ENCODE results near the gene ELOVL3. TPM values are rescaled to one million over a fixed set of nuclear protein-coding genes. Genes with fewer than 3 reads are reported as not detected.

Gene ELOVL3
- total and polyA plus RNA-seq, 9 of the 15 experiments (the other 6 are each of a cell fraction or from before 2014, with no cell fraction given), result 0.32 to 3.3 (median 0.87) TPM

DNA sequence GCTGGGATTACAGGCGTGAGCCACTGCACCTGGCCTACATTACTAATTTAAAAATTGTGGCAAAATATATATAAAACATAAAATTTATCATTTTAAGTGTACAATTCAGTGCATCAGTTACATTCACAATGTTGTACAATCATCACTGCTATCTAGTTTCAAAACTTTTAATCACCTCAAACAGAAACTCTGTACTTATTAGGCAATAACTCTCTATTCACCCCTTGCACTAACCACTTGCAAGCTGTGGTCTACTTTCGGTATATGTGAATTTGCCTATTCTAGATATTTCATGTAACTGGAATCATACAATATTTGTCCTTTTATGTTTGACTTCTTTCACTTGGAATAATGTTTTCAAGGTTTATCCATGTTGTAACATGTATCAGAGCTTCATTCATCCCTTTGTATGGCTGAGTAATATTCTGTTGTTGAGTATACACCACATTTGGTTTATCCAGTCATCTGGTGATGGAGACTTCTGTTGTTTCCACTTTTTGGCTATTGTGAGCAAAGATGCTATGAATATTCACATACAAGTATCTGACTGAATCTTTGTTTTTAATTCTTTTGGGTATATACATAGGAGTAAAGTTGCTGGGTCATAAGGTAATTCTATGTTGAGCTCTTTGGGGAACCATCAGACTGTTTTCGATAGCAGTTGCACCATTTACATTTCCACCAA is 14.3 kb upstream of the ELOVL3 start:
- Histone ChIP-seq H3K36me3 (ENCODE audit: control insufficient read depth, insufficient read depth, low read length) (no peaks in the 10 kb centered on the region), H4K20me1 (replicated peaks; ENCODE audit: control insufficient read depth, insufficient read depth, low read length) (no peaks in the 10 kb centered on the region), H2AFZ (ENCODE audit: low read depth, low read length) (no peak overlapping the region), H3K27ac (ENCODE audit: extremely low read depth, low read depth, low read length) (no peak overlapping the region), H3K27me3 (ENCODE audit: control insufficient read depth in 2 of 2, insufficient read depth in 2 of 2, low read length in 2 of 2) (no peaks in the 10 kb centered on the region), H3K9me3 (replicated peaks; ENCODE audit: control insufficient read depth, insufficient read depth, low read depth, low read length) (no peaks in the 10 kb centered on the region), H3K4me2 (ENCODE audit: insufficient read depth, low read length) (no peak overlapping the region), H3K9ac (ENCODE audit: insufficient read depth in 1 of 2, low read depth in 2 of 2, low read length in 2 of 2) (no peak overlapping the region), H3K9me1 (ENCODE audit: control insufficient read depth, insufficient read depth, low read length) (no peaks in the 10 kb centered on the region), H3K79me2 (ENCODE audit: control insufficient read depth, insufficient read depth, low read length) (no peaks in the 10 kb centered on the region), H3K4me3 (no peak overlapping the region), H3K4me1 (replicated peaks in 1 of 2; ENCODE audit: control insufficient read depth in 2 of 2, insufficient read depth in 2 of 2, low read length in 2 of 2) (no peaks in the 10 kb centered on the region)
- no peak for DNase-seq (ENCODE audit: extremely low read depth in 1 of 4, low spot score in 3 of 4)
- POLR2A ChIA-PET, result interaction anchor here (0.5 kb wide), 1 partner anchor 46 kb away, joined by 3 read pairs; no protein-coding TSS in a partner anchor
- 17% methylated on average over 3 of the region's 3 CpGs for WGBS (ENCODE audit: insufficient coverage, low coverage, missing lambda C conversion rate)
- BruUV-seq (replicated peaks), result no TSS peak
- no peak for FAIRE-seq
- CTCF ChIA-PET (ENCODE audit: low intra/inter-chr PET ratio), result no interaction called here
- no peak for ATAC-seq
- intact Hi-C loops (cut with micrococcal nuclease) (no loop called here), in situ Hi-C loops (cut with MboI) (no loop called here)
- no peak for TF ChIP-seq TCFL5 (CRISPR knock-in tag; conservative IDR thresholded peaks at IDR 0.05)
- no peak for TF ChIP-seq ZNF311 (CRISPR knock-in tag; IDR thresholded peaks at IDR 0.05)
- no peak for TF ChIP-seq BRD4 (IDR thresholded peaks at IDR 0.05)
- TF ChIP-seq, protein P1, sequence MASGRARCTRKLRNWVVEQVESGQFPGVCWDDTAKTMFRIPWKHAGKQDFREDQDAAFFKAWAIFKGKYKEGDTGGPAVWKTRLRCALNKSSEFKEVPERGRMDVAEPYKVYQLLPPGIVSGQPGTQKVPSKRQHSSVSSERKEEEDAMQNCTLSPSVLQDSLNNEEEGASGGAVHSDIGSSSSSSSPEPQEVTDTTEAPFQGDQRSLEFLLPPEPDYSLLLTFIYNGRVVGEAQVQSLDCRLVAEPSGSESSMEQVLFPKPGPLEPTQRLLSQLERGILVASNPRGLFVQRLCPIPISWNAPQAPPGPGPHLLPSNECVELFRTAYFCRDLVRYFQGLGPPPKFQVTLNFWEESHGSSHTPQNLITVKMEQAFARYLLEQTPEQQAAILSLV (tag; IDR thresholded peaks at IDR 0.05), result no peak
- TF ChIP-seq JUN (IDR thresholded peaks at IDR 0.05; ENCODE audit: borderline replicate concordance, low read depth, low read length), result no peak
- no peak for TF ChIP-seq JUN (CRISPR knock-in tag; IDR thresholded peaks at IDR 0.05; ENCODE audit: borderline replicate concordance)
- TF ChIP-seq, protein P2, sequence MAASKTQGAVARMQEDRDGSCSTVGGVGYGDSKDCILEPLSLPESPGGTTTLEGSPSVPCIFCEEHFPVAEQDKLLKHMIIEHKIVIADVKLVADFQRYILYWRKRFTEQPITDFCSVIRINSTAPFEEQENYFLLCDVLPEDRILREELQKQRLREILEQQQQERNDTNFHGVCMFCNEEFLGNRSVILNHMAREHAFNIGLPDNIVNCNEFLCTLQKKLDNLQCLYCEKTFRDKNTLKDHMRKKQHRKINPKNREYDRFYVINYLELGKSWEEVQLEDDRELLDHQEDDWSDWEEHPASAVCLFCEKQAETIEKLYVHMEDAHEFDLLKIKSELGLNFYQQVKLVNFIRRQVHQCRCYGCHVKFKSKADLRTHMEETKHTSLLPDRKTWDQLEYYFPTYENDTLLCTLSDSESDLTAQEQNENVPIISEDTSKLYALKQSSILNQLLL (CRISPR knock-in tag; IDR thresholded peaks at IDR 0.05; ENCODE audit: borderline replicate concordance), result no peak
- TF ChIP-seq ZNF644 (tag; IDR thresholded peaks at IDR 0.05; ENCODE audit: low read depth), result no peak
- TF ChIP-seq ZKSCAN3 (CRISPR knock-in tag; IDR thresholded peaks at IDR 0.05), result no peak
- TF ChIP-seq ETS2 (tag; IDR thresholded peaks at IDR 0.05; ENCODE audit: borderline replicate concordance, poor library complexity, severe bottlenecking), result no peak
- TF ChIP-seq, protein P3, sequence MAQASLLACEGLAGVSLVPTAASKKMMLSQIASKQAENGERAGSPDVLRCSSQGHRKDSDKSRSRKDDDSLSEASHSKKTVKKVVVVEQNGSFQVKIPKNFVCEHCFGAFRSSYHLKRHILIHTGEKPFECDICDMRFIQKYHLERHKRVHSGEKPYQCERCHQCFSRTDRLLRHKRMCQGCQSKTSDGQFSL (CRISPR knock-in tag; IDR thresholded peaks at IDR 0.05), result no peak
- TF ChIP-seq, protein P3 (tag; IDR thresholded peaks at IDR 0.05), result no peak
- TF ChIP-seq, protein P4, sequence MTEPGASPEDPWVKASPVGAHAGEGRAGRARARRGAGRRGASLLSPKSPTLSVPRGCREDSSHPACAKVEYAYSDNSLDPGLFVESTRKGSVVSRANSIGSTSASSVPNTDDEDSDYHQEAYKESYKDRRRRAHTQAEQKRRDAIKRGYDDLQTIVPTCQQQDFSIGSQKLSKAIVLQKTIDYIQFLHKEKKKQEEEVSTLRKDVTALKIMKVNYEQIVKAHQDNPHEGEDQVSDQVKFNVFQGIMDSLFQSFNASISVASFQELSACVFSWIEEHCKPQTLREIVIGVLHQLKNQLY (CRISPR knock-in tag; conservative IDR thresholded peaks at IDR 0.05), result no peak
- no peak for TF ChIP-seq TBL1XR1 (IDR thresholded peaks at IDR 0.05; ENCODE audit: low read length in 2 of 2)
- TF ChIP-seq DMBX1 (CRISPR knock-in tag; IDR thresholded peaks at IDR 0.05; ENCODE audit: borderline replicate concordance), result no peak
- TF ChIP-seq, protein P5, sequence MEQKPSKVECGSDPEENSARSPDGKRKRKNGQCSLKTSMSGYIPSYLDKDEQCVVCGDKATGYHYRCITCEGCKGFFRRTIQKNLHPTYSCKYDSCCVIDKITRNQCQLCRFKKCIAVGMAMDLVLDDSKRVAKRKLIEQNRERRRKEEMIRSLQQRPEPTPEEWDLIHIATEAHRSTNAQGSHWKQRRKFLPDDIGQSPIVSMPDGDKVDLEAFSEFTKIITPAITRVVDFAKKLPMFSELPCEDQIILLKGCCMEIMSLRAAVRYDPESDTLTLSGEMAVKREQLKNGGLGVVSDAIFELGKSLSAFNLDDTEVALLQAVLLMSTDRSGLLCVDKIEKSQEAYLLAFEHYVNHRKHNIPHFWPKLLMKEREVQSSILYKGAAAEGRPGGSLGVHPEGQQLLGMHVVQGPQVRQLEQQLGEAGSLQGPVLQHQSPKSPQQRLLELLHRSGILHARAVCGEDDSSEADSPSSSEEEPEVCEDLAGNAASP (IDR thresholded peaks at IDR 0.05), result no peak
- no peak for TF ChIP-seq ARNT (IDR thresholded peaks at IDR 0.05)

Data from K562 (cell line).